ENCODE data around the gene DDX41. TPM values are rescaled to one million over a fixed set of nuclear protein-coding genes. Genes with fewer than 3 reads are reported as not detected.

The DDX41 gene
- total and polyA plus RNA-seq, 2 of the 13 experiments (the other 11 are each of a cell fraction or from before 2014, with no cell fraction given) = 62.8 to 105 TPM

GRCh38 chr5:177508221-177508611 lies 8.5 kb downstream of the DDX41 start:
- in situ Hi-C loops (cut with HindIII; ENCODE audit: extremely low pct_ligation_motif_present, low pct_unique_long_range_greater_than_20kb) (no loop called here), intact Hi-C loops (cut with micrococcal nuclease; ENCODE audit: unreplicated experiment) (no loop called here)
- no TSS peak for BruUV-seq (replicated peaks)
- DNase-seq (ENCODE audit: low spot score) (no peak), ATAC-seq (no peak), FAIRE-seq (no peak)
- Histone ChIP-seq H3K27me3 (ENCODE audit: control insufficient read depth in 1 of 2, insufficient read depth in 2 of 2, low read length in 2 of 2) (0 out of 5 replicates have a peak, but pooled peaks cover 0 to under 1% of the 10 kb centered on the region in 2 experiments), H3K79me2 (ENCODE audit: insufficient read depth, low read length) (no peaks in the 10 kb centered on the region), H3K9ac (ENCODE audit: insufficient read depth, low read depth, low read length) (no peak overlapping the region), H3K27ac (ENCODE audit: extremely low read length, insufficient read depth, low read length) (no peak overlapping the region), H4K20me1 (ENCODE audit: insufficient read depth, low read length) (no peaks in the 10 kb centered on the region), H2AFZ (ENCODE audit: low read length) (no peak overlapping the region), H3K4me2 (ENCODE audit: low read depth, low read length) (no peak overlapping the region), H3K36me3 (replicated peaks in 1 of 2; ENCODE audit: control insufficient read depth in 1 of 2, insufficient read depth in 2 of 2, low read length in 2 of 2) (peaks cover 13 to 31% of the 10 kb centered on the region in 2 experiments; a peak in 4 of 5 replicates), H3K9me3 (ENCODE audit: low read length) (no peaks in the 10 kb centered on the region), H3K4me1 (ENCODE audit: insufficient read depth, low read length) (peaks cover 8% of the 10 kb centered on the region), H3K4me3 (replicated peaks in 1 of 3; ENCODE audit: insufficient read depth in 1 of 3, low read depth in 2 of 3, low read length in 3 of 3) (no peak overlapping the region)
- ChIA-PET POLR2A (interaction anchor here (2.1 kb wide), 1 partner anchor 12 kb away, joined by 5 read pairs; no protein-coding TSS in a partner anchor), CTCF (ENCODE audit: low intra/inter-chr PET ratio, low total read pairs) (no interaction called here)
- WGBS (ENCODE audit: low lambda C conversion rate) = 92% methylated on average over 11 of the region's 26 CpGs
- no peak for TF ChIP-seq ZNF713 (CRISPR knock-in tag; IDR thresholded peaks at IDR 0.05)
- no peak for TF ChIP-seq ZNF333 (CRISPR knock-in tag; IDR thresholded peaks at IDR 0.05; ENCODE audit: borderline replicate concordance)
- TF ChIP-seq ERF (CRISPR knock-in tag; IDR thresholded peaks at IDR 0.05) = no peak
- TF ChIP-seq RBFOX2 (IDR thresholded peaks at IDR 0.05; ENCODE audit: low read depth, low read length) = peak; percentile 31; the same call in 1 of the 2 replicates
- TF ChIP-seq SIX1 (CRISPR knock-in tag; IDR thresholded peaks at IDR 0.05; ENCODE audit: borderline replicate concordance) = no peak
- TF ChIP-seq MED13 (CRISPR knock-in tag; IDR thresholded peaks at IDR 0.05) = no peak
- TF ChIP-seq HHEX (CRISPR knock-in tag; IDR thresholded peaks at IDR 0.05) = no peak

- H3K27ac ChIP-seq (ENCODE audit: extremely low read length, insufficient read depth, low read length) = no peak overlapping the region
- DNase-seq (ENCODE audit: low spot score) = no peak
- ChIA-PET CTCF (ENCODE audit: low intra/inter-chr PET ratio, low total read pairs) (no interaction called here), POLR2A (no interaction called here)
- no peaks in the 10 kb centered on the region for H3K9me3 ChIP-seq (ENCODE audit: low read length)
- intact Hi-C loops (cut with micrococcal nuclease; ENCODE audit: unreplicated experiment) = no loop called here
- no peak for ATAC-seq
- no peak overlapping the region for H2AFZ ChIP-seq (ENCODE audit: low read length)
- no peak overlapping the region for H3K4me3 ChIP-seq (replicated peaks in 1 of 3; ENCODE audit: insufficient read depth in 1 of 3, low read depth in 2 of 3, low read length in 3 of 3)
- no peaks in the 10 kb centered on the region for H3K79me2 ChIP-seq (ENCODE audit: insufficient read depth, low read length)
- peaks cover under 1 to 5% of the 10 kb centered on the region in 2 experiments; a peak in 1 of 5 replicates for H3K27me3 ChIP-seq (ENCODE audit: control insufficient read depth in 1 of 2, insufficient read depth in 2 of 2, low read length in 2 of 2)
- 83% methylated on average over 17 of the region's 17 CpGs for WGBS (ENCODE audit: low lambda C conversion rate)
- H4K20me1 ChIP-seq (ENCODE audit: insufficient read depth, low read length) = no peaks in the 10 kb centered on the region
- no peak for FAIRE-seq
- H3K4me2 ChIP-seq (ENCODE audit: low read depth, low read length) = no peak overlapping the region
- H3K36me3 ChIP-seq (replicated peaks in 1 of 2; ENCODE audit: control insufficient read depth in 1 of 2, insufficient read depth in 2 of 2, low read length in 2 of 2) = peaks cover 10 to 26% of the 10 kb centered on the region in 2 experiments; a peak in 4 of 5 replicates
- H3K4me1 ChIP-seq (ENCODE audit: insufficient read depth, low read length) = peaks cover 13% of the 10 kb centered on the region
- no peak overlapping the region for H3K9ac ChIP-seq (ENCODE audit: insufficient read depth, low read depth, low read length)
- no TSS peak for BruUV-seq (replicated peaks)
- in situ Hi-C loops (cut with HindIII; ENCODE audit: extremely low pct_ligation_motif_present, low pct_unique_long_range_greater_than_20kb) = no loop called here
- no peak for TF ChIP-seq ERF (CRISPR knock-in tag; IDR thresholded peaks at IDR 0.05)
- TF ChIP-seq ZNF460 (CRISPR knock-in tag; IDR thresholded peaks at IDR 0.05; ENCODE audit: borderline replicate concordance) = no peak
- TF ChIP-seq ZBTB34 (CRISPR knock-in tag; IDR thresholded peaks at IDR 0.05) = no peak
- TF ChIP-seq ZNF552 (CRISPR knock-in tag; IDR thresholded peaks at IDR 0.05; ENCODE audit: borderline replicate concordance) = no peak
- TF ChIP-seq KDM4B (CRISPR knock-in tag; IDR thresholded peaks at IDR 0.05) = no peak
- no peak for TF ChIP-seq SMARCE1 (IDR thresholded peaks at IDR 0.05; ENCODE audit: borderline replicate concordance)
- no peak for TF ChIP-seq ATF2 (CRISPR knock-in tag; IDR thresholded peaks at IDR 0.05)
- no peak for TF ChIP-seq ZNF280B (CRISPR knock-in tag; IDR thresholded peaks at IDR 0.05; ENCODE audit: borderline replicate concordance)
- TF ChIP-seq HNRNPK (IDR thresholded peaks at IDR 0.05; ENCODE audit: low read depth, low read length, poor library complexity, severe bottlenecking) = no peak
Observed at GRCh38 chr5:177507596-177508220, 9.1 kb downstream of the DDX41 start.

All from HepG2 (cell line).